HL-60 (cell line): ENCODE results near the gene MRPS25.

ENCODE experiments used
- DNase-seq, 2 experiments: peaks; one replicate each; pipeline ENCODE4 v3.0.0-alpha.2; 2010 to 2020; ENCODE audit warnings: low read depth in 1 of 2, low spot score in 1 of 2
- H3K27ac ChIP-seq: fragments of 250-450 bp; sonication (Bioruptor Pico); replicated peaks from 2 replicates; pipeline ENCODE4 v1.5.1; 2020; ENCODE audit warnings: mild to moderate bottlenecking, moderate library complexity
- H3K27me3 ChIP-seq: fragments of 250-450 bp; sonication (Bioruptor Pico); 2 replicates; pipeline ENCODE4 v1.5.1; 2021; ENCODE audit warnings: mild to moderate bottlenecking, moderate library complexity; ENCODE audit not compliant: insufficient read depth, poor library complexity, severe bottlenecking
- H3K4me3 ChIP-seq: replicated peaks from 2 replicates; pipeline ENCODE4 v1.5.1; 2011; ENCODE audit warnings: mild to moderate bottlenecking, control low read depth, low read length; ENCODE audit not compliant: insufficient read depth
- GABPA ChIP-seq: IDR thresholded peaks from 2 replicates; pipeline ENCODE4 v1.6.1; 2012; ENCODE audit warnings: low read depth
- POLR2AphosphoS5 ChIP-seq: IDR thresholded peaks from 2 replicates; pipeline ENCODE4 v1.6.1; 2012; ENCODE audit warnings: low read depth
- REST ChIP-seq: IDR thresholded peaks from 2 replicates; pipeline ENCODE4 v1.6.1; 2012; ENCODE audit warnings: low read depth; ENCODE audit not compliant: insufficient replicate concordance
- SPI1 ChIP-seq: IDR thresholded peaks from 2 replicates; pipeline ENCODE4 v1.6.1; 2012; ENCODE audit warnings: low read depth, mild to moderate bottlenecking, borderline replicate concordance
- TF ChIP-seq, protein P1 (sequence below): IDR thresholded peaks from one replicate; pipeline ENCODE4 v1.5.1; 2011; ENCODE audit warnings: low read length, control low read depth, inconsistent platforms; ENCODE audit not compliant: insufficient read depth

Gene MRPS25

GRCh38 chr3:15042936-15043335 is 22.2 kb downstream of the MRPS25 start:
- no peaks in the 10 kb centered on the region for H3K27me3 ChIP-seq
- H3K4me3 ChIP-seq, result no peak overlapping the region
- DNase-seq, result no peak
- no peak for TF ChIP-seq GABPA
- TF ChIP-seq REST, result no peak
- TF ChIP-seq SPI1, result no peak
- TF ChIP-seq, protein P1, sequence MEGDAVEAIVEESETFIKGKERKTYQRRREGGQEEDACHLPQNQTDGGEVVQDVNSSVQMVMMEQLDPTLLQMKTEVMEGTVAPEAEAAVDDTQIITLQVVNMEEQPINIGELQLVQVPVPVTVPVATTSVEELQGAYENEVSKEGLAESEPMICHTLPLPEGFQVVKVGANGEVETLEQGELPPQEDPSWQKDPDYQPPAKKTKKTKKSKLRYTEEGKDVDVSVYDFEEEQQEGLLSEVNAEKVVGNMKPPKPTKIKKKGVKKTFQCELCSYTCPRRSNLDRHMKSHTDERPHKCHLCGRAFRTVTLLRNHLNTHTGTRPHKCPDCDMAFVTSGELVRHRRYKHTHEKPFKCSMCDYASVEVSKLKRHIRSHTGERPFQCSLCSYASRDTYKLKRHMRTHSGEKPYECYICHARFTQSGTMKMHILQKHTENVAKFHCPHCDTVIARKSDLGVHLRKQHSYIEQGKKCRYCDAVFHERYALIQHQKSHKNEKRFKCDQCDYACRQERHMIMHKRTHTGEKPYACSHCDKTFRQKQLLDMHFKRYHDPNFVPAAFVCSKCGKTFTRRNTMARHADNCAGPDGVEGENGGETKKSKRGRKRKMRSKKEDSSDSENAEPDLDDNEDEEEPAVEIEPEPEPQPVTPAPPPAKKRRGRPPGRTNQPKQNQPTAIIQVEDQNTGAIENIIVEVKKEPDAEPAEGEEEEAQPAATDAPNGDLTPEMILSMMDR, result no peak
- no peak for TF ChIP-seq POLR2AphosphoS5
- no peak overlapping the region for H3K27ac ChIP-seq

DNA sequence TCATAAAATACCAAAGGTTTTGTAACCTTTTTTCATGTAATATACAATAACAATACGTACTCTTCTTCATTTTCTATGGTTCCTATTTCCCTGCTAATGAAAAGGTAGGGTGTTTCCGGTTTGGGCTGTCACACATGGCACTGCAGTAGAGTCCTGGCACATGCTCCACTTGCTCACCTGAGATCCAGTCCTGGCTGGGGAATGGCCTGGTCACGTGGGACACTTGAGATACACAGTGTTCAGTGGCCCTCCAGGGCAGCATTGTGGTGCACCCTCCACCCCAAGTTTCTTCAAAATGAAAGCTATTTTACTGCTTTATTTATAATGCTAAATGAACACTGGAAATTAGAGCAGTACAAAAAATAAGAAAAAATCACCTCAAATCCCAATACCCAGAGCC is 23.2 kb downstream of the MRPS25 start:
- no peaks in the 10 kb centered on the region for H3K27me3 ChIP-seq
- H3K4me3 ChIP-seq, result no peak overlapping the region
- TF ChIP-seq SPI1, result no peak
- no peak for TF ChIP-seq GABPA
- no peak for TF ChIP-seq REST
- no peak for TF ChIP-seq POLR2AphosphoS5
- TF ChIP-seq, protein P1, result no peak
- no peak for DNase-seq
- H3K27ac ChIP-seq, result no peak overlapping the region

DNA sequence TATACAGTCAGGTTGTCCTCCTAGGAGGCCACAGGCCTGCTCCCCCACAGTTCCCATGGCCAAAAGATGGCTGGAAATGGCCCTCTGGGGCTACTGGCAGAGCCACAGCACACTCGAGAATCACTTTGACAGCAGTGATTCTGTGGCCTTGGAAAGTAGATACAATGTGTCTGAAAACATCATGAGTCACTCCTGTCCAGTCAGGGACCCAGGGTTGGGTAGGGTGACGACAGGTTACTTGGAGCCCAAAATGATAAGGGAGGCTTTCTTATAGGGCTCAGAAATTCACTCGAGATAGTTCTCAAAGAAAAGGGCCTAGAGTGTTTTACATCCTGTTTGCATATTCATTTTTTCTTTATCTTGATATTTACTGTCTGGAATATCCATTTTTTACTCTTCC is 24.3 kb downstream of the MRPS25 start:
- no peak overlapping the region for H3K4me3 ChIP-seq
- no peaks in the 10 kb centered on the region for H3K27me3 ChIP-seq
- TF ChIP-seq REST (no peak), POLR2AphosphoS5 (no peak; the same call in 1 of the 2 replicates), GABPA (no peak), SPI1 (no peak)
- TF ChIP-seq, protein P1, result no peak
- DNase-seq, result no peak
- no peak overlapping the region for H3K27ac ChIP-seq
